ENCODE results near the gene RPS3.

The RPS3 gene

DNA sequence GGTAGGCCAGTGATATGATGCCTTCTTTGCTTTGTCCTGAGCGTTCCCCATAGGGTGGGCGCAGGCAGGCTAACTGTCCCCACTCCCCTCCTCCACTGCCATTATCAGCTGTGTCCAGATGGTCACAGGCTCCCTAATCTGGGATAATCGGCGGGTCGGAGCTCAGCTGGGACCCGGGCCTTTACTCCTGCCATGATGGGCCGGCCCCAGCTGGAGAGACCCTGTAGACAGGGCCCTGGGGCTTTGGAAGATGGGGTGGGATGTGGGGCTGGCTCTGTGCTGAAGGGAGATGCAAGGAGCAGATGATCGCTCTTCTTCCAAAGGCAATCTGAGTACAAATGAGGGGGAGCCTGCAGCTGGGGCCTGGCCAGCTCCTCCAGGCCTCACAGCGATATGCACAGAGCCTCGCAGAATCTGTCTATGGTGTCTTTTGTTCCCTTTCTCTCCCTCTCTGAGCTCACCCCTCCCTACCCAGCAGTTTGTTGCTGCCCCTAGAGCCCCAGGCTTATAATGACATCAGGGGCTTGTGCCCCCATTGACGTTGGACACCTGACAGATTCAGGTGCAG lies 21.8 kb downstream of the RPS3 start:
- DNase-seq = no peak

DNA sequence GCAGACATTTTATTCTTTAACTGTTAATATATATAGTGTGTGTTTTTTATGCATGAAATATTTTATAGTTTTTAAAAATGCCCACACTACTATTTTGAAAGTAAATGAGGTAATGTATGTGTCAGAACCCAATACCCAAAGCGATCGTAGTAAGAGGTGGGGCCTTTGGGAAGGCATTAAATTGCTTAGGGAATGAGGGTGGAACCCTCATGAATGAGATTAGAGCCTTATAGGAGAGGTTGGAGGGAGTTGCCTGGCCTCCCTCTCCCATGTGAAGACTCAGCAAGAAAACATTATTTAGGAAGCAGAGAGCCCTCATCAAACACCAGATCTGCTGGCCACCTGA lies 22.6 kb downstream of the RPS3 start:
- peak in 1 of 2 experiments; percentile 59 for DNase-seq

GRCh38 chr11:75422248-75423231 lies 23.2 kb downstream of the RPS3 start:
- peak; percentile 73 to 80 for DNase-seq

DNA sequence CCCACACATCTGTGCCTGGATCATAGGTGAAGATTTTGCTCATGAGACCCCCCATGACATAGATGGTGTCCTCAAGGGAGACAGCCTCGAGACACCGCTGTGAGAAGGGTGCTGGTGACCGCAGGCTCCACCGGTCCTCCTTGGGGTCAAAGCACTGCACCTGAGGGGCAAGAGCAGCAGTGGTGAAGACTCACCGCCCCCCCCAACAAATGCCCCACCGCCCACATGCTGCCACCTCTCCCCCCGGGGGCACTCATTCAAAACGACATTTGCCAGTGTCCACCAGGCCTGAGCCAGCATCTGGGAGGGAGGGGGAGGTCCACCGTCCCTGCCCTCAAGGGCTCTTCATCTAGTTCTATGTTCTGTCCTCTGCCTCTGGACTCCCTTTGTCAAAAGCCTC lies 24.4 kb downstream of the RPS3 start:
- no peak for DNase-seq

GRCh38 chr11:75424396-75424795 lies 25.1 kb downstream of the RPS3 start:
- DNase-seq = no peak

DNA sequence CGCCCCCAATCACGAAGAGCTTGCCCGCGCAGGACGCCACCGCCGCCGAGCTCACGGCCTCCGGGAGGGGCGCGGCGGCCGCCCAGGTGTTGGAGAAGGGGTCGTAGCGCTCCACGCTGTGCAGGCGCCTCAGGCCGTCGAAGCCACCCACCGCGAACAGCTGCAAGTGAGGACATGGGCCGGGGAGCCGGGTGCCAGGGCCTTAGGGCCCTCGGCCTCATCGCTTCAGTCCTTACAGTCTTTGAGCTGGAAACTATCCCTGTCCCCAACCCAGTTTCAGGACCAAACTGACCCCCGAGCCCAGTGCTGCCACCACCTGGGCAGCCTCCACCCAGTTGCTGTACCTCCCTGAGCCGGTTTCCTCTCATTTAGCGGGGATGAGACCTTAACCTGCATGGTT lies 26.1 kb downstream of the RPS3 start:
- no peak for DNase-seq

- DNase-seq = no peak
Observed at GRCh38 chr11:75426720-75427086, 27.4 kb downstream of the RPS3 start.

DNA sequence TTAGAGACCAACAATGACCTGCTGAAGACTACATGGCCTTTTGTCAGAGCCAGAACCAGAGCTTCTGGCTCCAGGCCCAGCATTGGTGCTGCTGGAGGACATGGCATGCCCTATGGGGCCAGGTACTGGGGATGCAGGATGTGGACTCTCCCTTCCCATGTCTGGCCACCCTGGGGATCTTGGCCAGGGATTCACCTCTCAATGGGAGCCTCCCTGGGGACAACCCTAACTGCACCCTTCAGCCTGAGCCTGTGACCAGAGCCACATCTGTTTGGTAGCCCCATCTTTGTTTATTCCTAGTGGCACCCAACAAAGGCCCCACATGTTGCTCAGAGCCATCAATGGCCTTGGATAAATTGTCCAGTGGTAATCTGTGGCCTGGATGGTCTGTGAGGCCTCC lies 27.9 kb downstream of the RPS3 start:
- no peak for DNase-seq

GRCh38 chr11:75428281-75428724 lies 29.0 kb downstream of the RPS3 start:
- no peak for DNase-seq

GRCh38 chr11:75428989-75429640 lies 29.8 kb downstream of the RPS3 start:
- DNase-seq = no peak

DNA sequence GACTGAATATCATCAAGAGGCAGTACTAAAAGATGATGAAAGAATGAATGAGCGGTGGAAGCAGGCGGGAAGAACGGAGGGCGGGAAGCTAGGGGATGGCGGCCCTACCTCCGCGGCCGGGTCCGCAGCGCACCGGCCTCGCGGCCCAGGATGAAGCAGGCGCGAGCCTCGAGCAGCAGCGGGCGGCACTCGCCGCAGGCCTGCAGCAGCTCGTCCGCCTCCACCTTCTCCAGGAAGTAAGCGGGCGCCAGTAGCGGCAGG lies 30.3 kb downstream of the RPS3 start:
- DNase-seq = no peak

- peak; percentile 72 to 82 for DNase-seq
Observed at GRCh38 chr11:75429902-75430713, 30.8 kb downstream of the RPS3 start.

GRCh38 chr11:75430714-75431532 lies 31.6 kb downstream of the RPS3 start:
- DNase-seq = no peak

DNA sequence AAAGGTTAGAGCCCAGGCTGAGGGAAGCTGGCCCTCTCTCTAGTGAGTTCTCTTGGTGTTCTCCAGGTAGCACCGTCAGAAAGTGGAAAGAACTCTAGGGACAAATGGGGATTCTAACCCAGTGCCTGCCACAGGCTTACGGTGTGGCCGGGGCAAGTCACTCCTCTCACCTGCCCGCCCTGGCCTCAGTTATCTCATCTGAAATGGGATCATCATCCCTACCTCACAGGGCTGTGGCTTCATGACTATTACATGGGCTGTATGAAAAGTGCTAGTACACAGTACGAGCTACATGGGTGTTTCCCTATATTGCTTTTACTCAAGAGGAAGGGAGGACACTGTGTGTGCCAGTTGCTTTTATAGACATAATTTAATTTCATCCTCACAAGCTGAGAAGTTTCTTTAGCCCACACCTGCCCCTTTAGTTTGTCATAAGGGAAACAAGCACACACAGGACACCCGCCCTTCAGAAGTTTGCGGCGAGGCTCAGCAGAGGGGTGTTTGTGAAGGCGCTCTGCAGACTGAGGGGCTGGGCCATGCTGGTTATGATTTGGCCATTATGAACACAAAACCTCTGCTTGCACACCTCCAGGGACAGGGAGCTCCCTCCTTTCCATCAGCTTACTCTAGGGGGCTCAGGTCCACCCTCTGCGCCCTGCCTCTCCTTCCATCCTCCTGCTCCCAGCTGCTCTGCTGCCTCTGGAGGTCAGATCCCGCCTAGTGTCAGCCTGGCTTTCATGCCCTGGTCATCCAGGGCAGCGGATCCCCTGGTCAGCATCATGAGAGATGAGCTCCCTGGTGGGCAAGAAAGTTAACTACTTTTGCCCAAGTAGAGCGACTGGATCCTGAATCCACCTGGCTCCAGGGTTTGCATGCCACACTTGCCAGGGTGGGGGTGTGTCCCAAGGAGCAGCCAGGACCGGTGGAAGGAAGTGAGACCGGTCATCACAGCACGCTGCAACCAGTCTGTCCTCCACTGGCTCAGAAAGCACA lies 32.5 kb downstream of the RPS3 start:
- no peak for DNase-seq

DNA sequence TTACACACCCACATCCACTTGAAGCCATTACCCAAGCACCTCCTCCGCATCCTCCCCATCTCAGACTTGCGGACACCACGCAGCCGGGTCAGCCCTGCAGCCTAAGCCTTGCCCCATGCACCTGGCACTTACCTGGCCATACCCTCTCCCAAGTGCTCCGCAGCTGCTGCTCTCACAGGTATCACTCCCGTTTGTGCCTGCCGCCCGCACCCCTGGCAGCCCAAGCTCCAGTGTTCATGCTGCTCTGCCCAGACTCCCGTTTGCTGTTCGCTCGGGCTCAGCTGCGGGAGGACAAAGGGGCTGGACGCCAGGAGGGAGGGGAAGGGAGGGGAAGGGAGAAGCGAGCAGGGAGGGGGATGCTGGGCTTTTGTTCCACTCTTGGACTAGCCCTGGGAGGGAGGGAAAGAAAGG lies 33.6 kb downstream of the RPS3 start, which contains the start of gene KLHL35:
KLHL35 (minus strand) TSS at position 293 of the 411 bp plus-strand sequence. CDS start 2,574 bp downstream, outside the sequence.
- no peak for DNase-seq

DNA sequence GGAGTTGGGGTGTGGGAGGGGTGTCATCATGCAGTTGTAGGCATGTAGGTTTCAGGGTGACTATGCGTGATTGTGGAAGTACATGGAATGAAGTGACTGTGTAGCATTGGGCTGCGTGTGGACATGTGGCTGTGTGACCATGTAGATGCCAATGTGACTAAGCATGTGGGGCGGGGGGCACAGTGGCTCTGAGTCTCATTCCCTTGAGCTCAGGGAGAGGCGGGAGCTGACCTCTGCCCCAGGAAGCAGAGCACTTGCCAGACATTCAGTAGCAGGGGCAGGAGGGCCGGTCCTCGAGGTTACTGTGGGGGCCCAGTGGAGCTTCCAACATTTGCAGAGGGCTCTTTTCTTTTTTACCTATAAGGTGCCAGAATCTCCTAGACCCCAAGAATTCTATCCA lies 34.1 kb downstream of the RPS3 start:
- no peak for DNase-seq

DNA sequence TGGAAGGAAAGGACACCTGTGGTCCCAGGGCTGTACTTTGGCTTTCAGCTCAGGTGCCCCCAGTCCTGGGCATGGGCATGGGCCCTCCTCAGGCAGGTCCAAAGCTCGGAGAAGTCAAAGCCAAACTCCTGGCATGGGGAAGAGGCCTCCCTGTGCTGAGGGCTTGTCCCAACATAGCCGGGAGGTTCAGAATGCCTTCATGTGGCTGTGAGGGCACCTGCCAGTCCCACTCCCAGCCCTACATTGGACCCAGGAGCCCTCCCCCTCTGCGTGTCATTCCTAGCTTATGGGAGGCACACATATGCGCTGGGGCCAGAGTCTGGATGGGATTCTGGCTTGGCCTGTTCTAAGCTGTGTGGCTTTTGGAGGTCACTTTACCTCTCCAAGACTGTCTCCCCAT lies 34.7 kb downstream of the RPS3 start:
- no peak for DNase-seq

DNA sequence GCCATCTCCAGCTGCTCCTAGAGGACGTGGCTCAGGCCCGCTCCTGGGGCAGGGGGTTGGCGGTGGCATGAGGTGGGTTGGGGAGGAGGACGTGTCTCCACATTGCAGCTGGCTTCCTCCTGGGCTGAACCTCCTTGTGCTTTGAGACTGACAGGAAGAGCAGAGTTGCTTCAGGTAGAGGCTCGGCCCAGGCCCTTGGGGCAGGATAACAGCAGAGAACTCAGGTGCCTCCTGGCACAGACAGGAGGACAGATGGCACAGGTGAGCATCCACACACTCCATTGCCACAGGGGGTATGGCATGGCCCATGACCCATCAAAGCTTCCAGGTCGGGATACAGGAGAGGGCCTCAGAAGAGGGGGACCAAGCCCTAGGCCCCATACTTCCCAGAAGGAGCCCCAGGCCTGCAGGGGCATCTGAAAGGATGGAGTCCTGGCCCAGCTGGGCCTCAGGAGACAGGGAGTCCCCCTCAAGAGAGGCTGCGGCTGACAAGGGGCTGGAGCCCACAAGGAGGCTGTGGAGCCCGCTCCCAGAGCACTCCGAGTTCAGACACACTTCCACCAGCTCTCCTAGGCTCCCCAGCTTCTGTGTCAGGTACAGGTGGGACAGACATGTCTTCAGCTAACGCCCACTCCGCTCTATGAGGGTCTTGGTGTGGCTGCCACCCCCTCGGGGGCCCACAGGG lies 35.7 kb downstream of the RPS3 start:
- DNase-seq = no peak

DNA sequence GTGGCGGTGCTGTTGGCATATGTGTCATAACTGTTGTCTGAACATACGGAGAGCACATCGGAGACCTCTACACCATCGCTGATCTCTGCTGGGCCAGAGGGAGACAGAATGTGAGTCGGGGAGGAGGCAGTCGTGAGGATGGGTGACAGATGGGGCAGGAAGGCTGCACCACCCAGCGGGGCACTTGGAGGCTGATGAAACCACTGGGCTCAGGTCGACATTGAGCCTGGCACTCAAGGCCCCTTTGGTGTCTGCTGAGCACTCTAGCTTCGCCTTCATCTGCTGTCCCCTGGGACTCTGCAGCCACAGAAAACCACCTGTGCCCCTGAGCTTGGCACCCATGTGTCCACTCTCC lies 36.2 kb downstream of the RPS3 start:
- DNase-seq = no peak

DNA sequence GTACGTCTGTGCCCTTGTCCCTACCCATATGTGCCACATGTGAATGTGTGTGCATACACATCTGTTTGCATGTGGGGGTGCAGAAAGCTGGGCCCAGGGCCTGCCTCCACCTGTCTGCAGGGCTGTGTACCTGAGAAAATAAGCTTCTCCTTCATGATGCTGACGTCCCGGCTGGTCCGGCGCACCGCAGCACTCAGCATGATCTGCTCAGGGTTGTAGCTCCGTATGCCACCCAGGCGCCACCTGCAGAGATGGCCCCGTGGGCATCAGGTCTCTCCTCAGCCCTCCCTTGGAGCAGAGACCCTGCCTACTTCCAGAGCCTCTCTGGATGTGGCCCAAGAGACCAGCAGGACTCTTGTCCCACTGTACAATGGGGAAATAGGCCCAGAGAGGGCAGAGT lies 37.5 kb downstream of the RPS3 start:
- DNase-seq = no peak
